Right lung (tissue), 10 donors: Measurements from ENCODE around the gene PDCD1. TPM values are rescaled to one million over a fixed set of nuclear protein-coding genes. Genes with fewer than 3 reads are reported as not detected.
"Not testable (repeated sequence)": the region's sequence is repeated elsewhere in the genome, so short reads cannot be mapped to it uniquely, and the experiment has no call there.

ENCODE experiments used
- DNase-seq, 2 donors: peaks; one replicate each; pipeline ENCODE4 v3.0.0-alpha.2; 2013
- long read RNA-seq, 8 donors: transcript quantifications; one replicate each; lab custom pipeline, GENCODE V29; 2026
- polyA plus RNA-seq, 5 donors: library from polyadenylated mRNA; unstranded; fragments of 120-200 nt; gene quantifications; one replicate each; pipeline versions ENCODE4 v1.2.1 to v1.2.3, GENCODE V29; 2013; ENCODE audit warnings: inconsistent platforms in 1 of 5, low replicate concordance in 1 of 5; ENCODE audit not compliant: insufficient read length in 5 of 5, insufficient read depth in 1 of 5

Gene PDCD1
- under 1 TPM; 0.17 to 0.46 (median 0.30) TPM for polyA plus RNA-seq
- long read RNA-seq, donor 1, result 0 reads
- long read RNA-seq, donor 2, result 0 reads
- long read RNA-seq, donor 3, result 0 reads
- long read RNA-seq, donor 4, result 0 reads
- long read RNA-seq, donor 5, result 0 reads
- long read RNA-seq, donor 6, result 0 reads
- long read RNA-seq, donor 7, result 0 reads
- long read RNA-seq, donor 8, result 0 reads

DNA sequence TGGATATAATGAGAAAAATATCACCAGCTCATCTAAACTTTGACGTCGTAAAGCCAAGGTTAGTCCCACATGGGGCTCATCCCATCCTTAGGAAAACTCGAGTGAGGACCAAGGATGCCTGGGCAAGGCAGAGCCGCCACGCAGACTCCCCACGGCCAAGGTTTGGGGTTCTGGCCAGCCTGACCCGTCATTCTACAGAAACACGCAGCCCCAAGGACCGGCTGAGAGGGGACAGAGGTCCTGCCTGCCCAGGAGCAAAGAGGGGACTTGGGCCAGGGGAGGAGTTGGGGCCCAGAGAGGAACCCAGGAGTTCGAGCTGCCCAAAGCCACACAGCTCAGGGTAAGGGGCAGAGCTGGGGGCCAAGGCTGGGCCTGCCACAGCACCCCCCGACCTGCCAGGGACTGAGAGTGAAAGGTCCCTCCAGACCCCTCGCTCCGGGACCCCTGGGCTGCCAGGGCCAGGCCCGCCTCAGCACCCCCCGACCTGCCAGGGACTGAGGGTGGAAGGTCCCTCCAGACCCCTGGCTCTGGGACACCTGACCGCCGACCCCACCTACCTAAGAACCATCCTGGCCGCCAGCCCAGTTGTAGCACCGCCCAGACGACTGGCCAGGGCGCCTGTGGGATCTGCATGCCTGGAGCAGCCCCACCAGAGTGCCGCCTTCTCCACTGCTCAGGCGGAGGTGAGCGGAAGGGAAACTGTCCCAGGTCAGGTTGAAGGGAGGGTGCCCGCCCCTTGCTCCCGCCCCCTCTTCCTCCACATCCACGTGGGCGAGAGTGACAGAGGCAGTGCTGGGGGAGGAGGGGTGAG is at the start of gene PDCD1:
PDCD1 (minus strand) TSS at position 689 of the 811 bp plus-strand sequence; CDS start at position 633, 56 bp downstream.
- DNase-seq, result no peak

DNA sequence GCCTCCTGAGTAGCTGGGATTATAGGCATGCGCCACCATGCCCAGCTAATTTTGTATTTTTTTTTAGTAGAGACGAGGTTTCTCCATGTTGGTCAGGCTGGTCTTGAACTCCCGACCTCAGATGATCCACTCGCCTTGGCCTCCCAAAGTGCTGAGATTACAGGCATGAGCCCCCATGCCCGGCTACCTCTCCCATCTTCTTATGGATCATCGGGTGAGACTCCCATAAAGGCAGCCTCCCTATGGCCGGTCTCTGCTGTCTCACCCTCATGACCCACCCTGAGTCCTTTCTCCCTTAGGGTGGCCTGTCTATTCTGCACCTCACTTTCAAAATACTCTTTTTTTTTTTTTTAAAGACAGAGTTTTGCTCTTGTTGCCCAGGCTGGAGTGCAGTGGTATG is 49.1 kb upstream of the PDCD1 start:
- DNase-seq, result not testable (repeated sequence)

DNA sequence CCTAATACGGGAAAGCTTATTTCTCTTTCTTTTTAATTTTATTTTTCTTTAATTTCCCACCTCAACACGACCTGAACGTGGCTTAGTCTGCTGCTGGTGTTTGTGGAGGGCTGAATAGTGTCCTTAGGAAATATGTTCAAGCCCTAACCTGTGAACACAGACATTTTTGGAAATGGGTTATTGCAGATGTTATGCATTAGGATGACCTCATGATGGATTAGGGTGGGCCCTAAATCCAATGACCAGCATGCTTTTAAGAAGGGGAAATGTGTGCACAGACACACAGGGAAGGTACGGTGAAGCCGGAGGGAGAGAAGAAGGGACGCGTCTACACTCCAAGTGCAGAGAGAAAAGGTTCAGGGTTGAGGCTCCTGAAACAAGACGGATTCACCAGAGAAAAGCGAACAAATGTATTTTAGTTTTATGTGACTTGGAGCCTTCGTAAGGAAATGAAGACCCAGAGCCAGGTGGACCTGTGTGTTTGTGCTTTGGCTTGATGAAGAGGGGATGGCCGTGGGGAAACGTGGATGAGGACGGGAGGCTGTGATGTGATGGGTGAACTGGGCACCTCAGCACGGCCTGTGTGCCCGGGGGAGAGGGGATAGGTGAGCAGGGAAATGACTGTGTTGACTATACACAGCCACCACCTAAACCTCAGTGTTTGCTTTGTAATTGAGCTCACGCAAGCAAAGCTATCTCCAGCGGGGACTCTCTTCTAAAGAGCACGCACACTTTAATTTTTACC is 48.3 kb upstream of the PDCD1 start:
- DNase-seq, result no peak

DNA sequence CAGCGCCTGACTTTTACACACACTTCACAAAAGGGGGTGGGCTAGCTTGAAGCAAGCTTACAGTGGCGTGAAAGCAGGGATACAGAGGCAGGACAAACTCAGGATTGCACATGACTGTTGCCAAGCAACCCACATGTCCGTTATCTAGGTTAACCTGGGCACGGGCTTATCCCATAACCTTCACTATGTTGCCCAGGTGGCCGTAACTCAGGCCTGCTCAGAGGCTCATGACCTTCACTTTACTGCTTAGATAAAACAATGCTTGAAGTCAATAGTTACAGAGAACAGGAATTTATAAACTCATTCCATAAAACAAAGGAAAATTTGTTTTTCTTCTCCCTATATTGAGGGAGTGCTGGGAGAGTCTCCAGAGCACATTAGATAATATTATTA is 47.7 kb upstream of the PDCD1 start:
- DNase-seq, result not testable (repeated sequence)

DNA sequence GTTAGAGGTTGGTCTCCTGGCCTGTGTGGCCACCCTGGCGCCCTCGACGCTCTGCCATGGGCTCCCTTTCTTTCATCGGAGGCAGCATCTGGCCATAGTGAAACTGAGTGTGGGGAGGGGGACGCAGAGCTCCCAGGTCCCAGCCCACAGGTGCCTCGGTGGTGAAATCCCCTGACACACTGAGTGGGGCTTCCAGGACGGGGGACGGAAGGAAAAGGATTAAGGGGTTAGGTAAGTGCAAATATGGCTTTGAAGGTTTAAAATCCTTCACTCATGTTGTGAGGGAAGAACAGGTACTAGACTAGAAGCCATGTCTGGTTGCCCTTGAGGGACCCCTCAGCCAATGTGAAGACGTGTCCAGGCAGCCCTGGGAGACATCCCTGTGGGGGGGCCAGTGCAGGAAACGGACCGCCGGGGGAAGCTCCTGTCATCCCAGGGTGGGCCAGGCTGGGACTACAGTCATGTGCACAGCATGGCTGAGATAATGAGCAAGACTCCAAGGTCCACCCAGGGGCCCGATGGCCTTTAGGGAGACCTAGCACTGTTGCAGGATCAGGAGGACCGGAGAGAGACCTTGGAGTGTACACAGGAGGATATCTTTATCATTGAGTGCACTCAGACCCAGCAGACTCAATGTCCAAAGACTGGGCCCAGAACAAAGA is 47.2 kb upstream of the PDCD1 start:
- DNase-seq, result no peak

DNA sequence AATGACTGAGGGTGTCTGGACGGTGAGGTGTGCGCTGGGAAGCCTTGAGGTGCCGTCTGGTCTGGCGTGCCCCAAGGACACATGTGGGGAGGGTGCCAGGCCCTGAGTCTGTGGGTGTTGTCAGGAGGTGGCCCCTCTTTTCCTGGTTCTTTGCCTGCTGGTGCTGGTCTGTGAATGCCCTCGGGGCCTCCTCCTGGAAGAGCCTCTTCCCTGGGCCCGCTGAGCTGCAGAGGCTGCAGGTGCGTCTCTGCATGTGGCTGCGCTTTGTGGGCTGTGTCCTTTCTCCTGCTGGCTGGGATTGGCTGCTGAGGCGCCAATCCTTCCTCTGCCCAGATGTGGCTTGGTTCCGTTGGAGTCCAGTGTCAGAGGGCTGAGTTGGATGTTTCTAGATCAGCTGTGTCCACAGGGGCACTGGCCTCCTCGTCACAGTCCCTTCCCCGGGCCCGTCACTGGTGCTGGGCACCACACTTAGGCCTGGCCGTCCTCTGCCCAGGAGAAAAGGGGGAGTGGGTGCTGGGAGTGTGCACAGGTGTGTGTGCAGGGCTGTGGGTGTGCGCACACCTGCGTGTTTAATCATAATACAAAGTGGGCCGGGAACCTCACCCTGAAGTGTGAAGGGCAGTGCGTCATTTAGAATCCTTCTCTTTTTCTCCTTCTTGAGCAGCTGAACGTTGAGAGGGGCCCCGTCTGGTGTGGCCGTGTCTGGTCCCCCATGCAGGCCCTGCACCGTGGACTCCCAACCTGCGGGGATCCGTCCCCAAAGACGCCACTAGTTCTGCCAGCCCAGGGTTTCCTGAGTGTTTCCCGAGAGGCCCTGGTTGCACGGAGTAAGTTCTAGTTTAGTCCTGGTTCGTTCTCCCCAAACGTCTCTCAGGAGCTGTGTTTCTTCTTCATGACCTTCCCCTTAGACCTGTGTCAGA is 46.4 kb upstream of the PDCD1 start:
- DNase-seq, result no peak

DNA sequence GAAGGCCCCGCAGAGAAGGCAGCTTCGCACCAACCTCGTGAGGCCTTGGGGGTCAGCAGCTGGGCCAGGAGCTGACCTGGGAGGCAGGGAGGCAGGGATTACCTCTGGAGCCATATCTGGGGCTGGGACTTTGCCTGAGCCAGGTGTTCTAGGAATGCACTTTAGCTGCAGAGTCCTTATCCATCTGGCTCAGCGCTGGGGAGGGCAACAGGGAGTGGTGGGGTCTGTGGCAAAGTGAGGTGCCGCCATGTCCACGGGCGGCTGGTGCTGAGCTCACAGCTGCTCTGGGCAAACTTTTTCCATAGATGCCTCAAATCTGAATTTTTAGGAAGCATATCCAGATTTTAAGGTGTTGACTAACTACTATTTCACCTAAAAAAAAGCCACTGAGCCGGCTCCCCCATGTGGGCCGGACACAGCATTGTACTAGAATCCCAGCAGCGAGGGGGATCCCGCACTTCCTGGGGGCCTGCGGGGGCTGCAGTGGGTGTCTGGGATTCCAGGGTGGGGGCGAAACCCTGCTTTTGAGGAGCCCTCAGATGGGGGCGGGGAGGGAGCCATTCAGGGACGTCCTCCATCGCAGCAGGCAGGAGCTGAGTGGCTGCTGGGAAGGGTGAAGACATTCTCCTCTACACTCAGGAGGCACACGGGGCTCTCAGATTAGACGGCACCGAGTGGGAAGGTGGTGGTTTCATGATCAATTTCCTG is 45.5 kb upstream of the PDCD1 start:
- DNase-seq, result no peak

DNA sequence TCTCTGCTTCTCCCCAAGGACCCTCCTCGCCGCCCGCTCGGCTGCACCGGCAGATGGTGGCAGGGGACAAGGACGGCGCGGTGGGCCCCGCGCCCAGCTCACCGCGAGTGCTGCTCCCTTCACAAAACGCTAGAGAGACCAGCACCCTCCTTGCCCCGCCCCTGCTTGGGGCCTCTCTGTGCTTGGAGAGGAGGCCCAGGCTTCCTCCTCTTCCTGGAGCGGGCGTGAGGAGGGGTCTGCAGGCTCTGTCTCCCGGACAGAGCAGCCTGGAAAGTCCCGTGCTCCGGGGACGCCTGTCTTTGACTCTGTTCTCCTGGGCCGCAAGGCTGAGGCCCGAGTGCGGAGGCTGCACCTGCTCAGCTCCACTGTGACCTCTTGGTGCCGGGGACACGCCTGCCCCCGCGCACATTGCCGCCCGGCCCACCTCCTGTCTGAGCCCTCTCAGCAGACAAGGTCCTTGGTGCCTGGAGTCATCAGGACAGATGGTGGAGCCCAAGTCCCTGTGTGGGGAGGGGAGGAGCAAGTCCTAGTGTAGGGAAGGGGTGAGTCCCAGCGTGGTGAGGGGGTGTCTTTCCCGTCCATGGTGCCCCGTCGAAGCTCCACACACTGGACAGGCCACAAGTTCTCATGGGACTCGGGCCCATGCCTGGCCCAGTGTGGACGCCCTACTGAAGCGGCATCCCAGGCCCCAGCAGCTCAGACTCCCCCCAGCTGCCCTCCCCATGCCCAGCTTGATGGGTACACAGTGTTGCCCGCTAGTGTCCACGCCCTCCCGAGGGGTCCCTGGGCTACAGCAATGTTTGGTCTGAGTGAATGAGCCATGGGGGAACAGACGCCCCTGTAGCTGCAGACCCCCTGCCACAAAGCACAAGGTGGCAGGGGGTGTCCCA is 44.7 kb upstream of the PDCD1 start:
- no peak for DNase-seq

DNA sequence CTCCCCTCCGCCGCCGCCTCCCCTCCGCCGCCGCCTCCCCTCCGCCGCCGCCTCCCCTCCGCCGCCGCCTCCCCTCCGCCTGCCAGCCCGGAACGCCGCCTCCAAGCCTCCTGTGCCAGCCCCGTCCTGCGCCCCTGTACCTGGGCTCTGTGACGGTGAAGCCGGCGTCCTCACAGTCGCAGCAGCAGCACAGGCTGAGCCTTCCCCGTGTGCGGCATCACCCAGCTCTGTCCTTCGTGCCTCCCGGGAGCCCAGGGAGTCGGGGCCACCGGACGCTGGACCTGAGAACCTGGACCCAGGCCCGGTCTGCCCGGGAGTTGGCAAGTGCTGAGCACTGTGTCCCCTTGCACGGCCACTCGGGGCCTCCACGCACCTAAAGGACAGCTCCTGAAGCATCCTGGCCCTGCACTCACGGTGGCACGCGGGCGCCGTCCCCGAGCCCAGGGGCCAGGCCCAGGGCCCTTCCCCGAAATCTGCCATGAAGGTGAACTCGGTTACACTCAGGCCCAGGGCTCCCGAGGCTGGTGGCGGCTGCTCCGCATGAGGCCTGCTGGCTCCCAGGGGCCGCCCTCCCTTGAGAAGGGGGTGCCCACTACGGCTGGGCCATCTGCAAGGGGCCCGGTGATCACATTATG is 43.8 kb upstream of the PDCD1 start:
- DNase-seq, result no peak

DNA sequence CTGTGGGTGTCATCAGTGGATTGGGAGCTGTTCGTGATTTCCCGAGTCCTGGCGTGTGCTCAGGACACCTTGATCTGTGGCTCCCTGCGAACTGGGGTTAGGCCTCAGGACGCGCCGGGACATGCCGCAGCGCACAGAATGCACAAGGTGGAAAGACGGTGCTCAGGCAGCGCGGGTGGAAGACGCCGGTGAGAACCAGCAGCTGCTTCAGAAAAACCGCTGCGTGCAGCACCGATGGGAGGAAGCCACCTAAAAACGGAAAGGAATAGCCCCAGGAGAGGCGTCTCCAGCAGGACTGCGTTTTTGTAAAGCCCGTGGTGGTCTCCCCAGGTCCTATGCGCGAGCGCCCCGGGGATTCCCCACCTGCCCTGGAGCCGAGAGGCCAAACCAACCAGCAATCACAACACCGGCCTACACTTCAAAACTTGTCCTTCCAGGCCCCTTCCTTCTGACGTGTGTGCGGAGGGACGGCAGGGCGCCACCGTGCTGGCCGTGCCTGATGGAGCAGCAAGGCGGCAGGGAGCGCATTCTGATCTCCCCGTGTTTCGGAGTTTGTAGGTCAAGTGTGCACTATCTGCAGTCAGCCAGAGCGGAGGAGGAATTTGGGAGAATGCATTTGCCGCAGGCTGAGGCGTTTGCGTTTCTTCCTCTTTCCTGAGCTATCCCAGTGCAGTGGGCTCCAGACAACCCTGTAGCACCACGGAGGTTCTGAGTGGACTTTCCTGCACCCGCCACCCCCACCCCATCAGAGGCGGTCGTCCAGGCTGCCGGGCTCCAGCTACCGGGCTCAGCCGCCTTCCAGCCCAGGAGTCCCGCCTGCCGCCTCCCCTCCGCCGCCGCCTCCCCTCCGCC is 43.0 kb upstream of the PDCD1 start:
- no peak for DNase-seq

DNA sequence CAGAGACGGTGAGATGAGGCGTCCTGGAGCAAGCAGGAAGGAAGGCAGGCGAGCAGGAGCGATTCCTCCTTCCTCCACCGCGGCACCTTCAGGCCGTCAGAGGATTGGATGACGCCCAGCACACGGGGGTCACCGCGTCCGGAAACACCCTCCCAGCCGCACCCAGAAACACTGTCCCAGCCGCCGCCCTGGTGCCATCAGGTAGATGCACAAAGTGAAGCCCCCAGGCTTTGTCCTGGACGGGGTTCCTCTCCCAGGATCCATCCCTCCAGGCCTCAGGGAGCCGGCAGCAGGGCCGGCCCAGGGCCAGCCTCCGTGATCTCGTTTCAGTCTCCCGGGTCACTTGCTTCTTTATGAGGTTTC is 42.3 kb upstream of the PDCD1 start:
- DNase-seq, result no peak

DNA sequence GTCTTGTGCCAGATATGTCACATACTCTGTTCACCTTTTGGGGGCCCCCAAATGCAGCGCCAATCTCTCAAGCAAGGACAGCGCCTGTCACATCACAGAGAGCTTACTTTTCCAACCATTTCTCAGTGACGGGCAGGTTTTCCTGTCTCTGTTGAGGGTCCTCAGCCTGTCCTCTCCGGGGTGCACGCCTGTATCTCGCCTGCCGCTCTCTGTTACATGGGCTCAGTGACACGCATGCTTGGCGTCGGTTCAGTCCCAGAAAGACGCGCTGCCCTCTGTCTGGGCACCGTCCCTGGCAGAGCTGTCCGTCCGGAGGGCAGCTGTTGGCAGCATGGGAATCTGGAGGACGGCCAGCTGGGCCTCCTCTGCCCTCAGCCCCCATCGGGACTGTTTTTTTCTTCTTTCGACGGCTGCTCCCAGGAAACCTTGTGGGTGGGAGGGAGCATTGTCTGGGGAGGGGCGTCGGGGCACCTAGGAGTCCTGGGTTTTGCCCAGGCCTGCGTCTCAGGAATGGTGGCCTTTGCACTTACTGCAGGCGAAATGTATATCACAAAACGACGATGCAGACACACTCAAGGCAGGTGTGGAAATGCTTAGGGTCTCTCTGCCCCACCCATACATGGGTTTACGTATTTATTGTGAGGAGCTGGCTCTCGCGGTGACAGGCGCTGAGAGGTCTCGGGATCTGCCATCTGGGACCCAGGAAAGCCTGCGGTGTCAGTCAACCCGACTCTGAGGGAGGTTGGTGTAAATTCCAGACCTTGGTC is 41.7 kb upstream of the PDCD1 start:
- no peak for DNase-seq

DNA sequence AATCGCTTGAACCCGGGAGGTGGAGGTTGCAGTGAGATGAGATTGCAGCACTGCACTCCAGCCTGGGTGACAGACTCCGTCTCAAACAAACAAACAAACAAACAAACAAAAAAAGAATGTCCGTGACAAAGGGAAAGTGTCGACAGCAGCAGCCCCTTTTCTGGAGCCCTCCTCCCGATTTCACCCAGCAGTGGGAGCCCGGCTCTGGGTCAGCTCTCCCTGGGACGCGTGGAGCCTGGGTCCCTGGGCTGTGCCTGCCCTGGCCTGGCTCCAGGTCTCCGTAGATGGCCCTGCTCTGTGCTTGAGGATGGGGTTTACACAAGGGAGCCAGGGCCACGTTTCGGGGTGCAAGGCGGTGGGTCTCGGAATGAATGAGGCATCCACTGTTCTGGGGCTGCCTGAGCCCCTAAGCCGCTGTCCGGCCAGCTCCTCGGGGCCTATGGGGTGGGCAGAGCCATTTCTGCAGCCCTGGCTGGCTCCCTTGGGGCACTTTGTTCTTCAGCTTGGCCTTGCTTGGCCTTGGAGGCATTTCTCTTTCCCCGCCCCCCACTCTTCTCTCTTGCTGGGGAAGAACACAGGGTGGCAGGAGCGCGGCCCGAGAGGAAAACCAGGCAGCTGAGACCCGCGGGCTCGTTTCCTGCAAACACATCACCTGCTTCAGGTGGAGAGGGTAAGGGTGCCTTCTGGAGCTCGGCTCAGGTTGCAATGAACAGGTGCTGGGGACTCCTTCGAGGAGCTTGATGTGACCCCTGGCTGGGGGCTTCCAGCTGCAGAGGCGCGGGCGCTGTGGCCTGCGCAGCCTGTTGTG is 40.0 kb upstream of the PDCD1 start:
- no peak for DNase-seq

DNA sequence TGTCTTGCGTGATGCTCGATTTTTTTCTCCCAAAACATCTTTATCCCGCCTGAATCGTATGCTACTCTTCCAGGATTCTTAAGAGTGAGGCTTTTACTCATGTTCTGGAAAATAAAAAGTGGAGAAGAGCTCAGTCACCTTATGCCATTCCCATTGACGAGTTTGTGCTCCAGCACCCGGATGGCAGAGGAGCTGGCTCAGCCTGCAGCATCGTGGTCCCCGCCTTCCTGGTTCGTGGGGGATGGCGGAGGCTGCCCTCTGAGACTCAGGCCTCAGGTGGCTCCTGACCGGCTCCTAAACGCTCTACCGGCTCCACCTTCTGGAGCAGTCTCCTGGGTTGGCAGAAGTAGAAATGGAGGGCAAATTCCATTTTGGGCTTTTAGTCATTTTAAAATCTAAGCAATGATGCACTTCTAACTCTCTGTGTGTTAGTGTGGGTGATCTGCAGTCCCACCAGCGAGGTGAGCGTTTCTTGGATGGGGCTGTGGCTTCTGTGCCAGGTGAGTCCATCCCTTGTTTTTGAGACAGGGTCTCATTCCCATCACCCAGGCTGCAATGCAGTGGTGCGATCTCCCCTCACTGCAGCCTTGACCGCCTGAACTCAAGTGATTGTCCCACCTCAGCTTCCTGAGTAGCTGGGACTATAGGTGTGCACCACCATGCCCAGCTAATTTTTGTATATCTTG is 38.7 kb upstream of the PDCD1 start:
- no peak for DNase-seq

DNA sequence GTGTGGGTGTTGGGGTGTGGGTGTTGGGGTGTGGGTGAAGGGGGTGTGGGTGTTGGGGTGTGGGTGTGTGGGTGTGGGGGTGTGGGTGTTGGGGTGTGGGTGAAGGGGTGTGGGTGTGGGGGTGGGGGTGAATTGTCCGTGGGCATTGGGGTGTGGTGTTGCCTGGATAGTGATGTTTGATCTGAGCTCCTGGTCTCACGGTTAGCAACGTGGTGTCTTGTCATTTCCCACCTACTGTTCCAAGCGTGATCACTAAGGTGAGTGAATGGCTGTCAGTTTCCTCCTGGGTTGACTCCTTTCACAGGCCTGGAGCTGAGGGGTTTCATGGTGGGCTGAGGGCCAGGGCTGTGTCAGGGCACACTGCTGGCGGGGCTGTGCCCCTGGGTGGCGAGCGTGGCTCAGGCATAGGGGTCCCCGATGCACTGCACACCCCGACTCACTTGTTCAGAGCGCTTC is 38.1 kb upstream of the PDCD1 start:
- DNase-seq, result no peak
